Measurements from ENCODE around the gene CDHR1. TPM values are rescaled to one million over a fixed set of nuclear protein-coding genes. Genes with fewer than 3 reads are reported as not detected.

The CDHR1 gene
- total and polyA plus RNA-seq, 2 of the 8 experiments (the other 6 are each of a cell fraction or from before 2014, with no cell fraction given) = 3.9 to 10.5 TPM

DNA sequence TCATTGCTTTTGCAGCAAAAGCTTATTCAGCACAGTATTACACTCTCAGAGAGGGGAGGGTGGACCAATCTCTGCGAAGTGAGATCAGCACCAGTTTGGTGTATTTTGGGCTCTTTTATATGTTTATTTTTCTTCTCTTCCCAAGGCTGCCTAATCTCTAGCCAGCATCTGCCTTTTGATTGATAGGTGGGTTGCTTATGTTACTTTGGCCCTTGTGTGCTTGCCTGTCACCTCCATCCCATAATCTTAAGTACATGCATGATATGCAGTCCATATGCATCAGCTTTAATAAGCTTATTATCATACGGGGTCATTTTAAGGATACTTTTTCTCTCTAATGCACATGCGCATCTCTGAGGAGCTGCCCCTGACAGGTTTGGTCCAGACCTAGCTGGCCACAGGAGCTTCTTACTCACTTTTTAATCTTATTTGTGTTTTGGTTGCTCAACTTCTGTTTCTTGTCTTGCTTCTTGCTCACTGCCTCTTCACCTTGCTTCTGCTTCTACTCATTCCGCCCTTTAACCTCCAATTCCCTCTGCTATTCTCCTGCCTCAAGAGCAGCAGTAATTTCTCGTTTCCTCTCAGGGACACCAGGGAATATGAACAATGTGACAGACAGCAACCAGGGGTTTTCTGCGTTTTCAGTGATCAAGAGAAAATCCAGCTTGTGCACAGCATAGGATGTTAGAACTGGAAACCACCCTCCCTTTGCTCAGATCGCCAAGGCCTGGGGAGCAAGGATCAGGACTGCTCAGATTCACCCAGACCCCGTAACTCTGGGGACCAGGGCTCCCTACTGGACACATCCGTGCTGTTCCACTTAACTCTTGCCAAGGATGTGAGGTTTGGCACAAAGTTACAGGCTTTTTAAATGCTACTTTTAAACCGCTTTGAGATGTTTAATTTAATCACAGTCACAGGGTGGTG lies 60.5 kb downstream of the CDHR1 start (continued):
- TF ChIP-seq, protein P1, sequence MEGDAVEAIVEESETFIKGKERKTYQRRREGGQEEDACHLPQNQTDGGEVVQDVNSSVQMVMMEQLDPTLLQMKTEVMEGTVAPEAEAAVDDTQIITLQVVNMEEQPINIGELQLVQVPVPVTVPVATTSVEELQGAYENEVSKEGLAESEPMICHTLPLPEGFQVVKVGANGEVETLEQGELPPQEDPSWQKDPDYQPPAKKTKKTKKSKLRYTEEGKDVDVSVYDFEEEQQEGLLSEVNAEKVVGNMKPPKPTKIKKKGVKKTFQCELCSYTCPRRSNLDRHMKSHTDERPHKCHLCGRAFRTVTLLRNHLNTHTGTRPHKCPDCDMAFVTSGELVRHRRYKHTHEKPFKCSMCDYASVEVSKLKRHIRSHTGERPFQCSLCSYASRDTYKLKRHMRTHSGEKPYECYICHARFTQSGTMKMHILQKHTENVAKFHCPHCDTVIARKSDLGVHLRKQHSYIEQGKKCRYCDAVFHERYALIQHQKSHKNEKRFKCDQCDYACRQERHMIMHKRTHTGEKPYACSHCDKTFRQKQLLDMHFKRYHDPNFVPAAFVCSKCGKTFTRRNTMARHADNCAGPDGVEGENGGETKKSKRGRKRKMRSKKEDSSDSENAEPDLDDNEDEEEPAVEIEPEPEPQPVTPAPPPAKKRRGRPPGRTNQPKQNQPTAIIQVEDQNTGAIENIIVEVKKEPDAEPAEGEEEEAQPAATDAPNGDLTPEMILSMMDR (IDR thresholded peaks at IDR 0.05; ENCODE audit: control extremely low read depth in 1 of 3, insufficient read depth in 1 of 3, low read depth in 1 of 3, low read length in 3 of 3) = no peak
- TF ChIP-seq EGR1 (IDR thresholded peaks at IDR 0.05; ENCODE audit: borderline replicate concordance, low read depth, low read length) = no peak
- no peak for TF ChIP-seq TAF7 (optimal IDR thresholded peaks at IDR 0.05; ENCODE audit: borderline replicate concordance, low read depth, low read length)
- no peak for TF ChIP-seq CBX5 (IDR thresholded peaks at IDR 0.05; ENCODE audit: low read depth, low read length)
- TF ChIP-seq GABPA (IDR thresholded peaks at IDR 0.05; ENCODE audit: borderline replicate concordance, insufficient read depth, low read length) = no peak
- TF ChIP-seq MAX (IDR thresholded peaks at IDR 0.05) = no peak
- TF ChIP-seq JUND (IDR thresholded peaks at IDR 0.05; ENCODE audit: low read length) = no peak
- TF ChIP-seq NRF1 (IDR thresholded peaks at IDR 0.05; ENCODE audit: low read depth, low read length) = no peak

Measured in H1 (cell line).